Spleen (tissue), 11 donors: Measurements from ENCODE around the gene FAAP20. TPM values are rescaled to one million over a fixed set of nuclear protein-coding genes. Genes with fewer than 3 reads are reported as not detected.

Experiments used
- DNase-seq: peaks from one replicate; pipeline ENCODE4 v3.0.0-alpha.2; 2020
- H3K27ac ChIP-seq, 8 donors: fragments of 200-600 bp; sonication (generic) in 7 of 8; 1 replicate in 4 of 8; 2 replicates in 4 of 8; pipeline versions ENCODE4 v1.5.0 to v1.8.0; 2016 to 2021; ENCODE audit warnings: inconsistent platforms in 4 of 8, mild to moderate bottlenecking in 4 of 8, moderate library complexity in 1 of 8
- H3K27me3 ChIP-seq, 7 donors: fragments of 200-600 bp; sonication (generic) in 6 of 7; replicated peaks in 1 of 7; 1 replicate in 4 of 7; 2 replicates in 3 of 7; pipeline versions ENCODE4 v1.5.0 to v1.8.0; 2016 to 2021; ENCODE audit warnings: inconsistent platforms in 3 of 7, mild to moderate bottlenecking in 1 of 7
- H3K36me3 ChIP-seq, 6 donors: fragments of 200-600 bp; sonication (generic) in 5 of 6; 1 replicate in 4 of 6; 2 replicates in 2 of 6; pipeline versions ENCODE4 v1.5.0 to v1.8.0; 2016 to 2021; ENCODE audit warnings: inconsistent platforms in 2 of 6
- H3K4me1 ChIP-seq, 6 donors: fragments of 200-600 bp; sonication (generic) in 5 of 6; 1 replicate in 3 of 6; 2 replicates in 3 of 6; pipeline versions ENCODE4 v1.5.0 to v1.8.0; 2016 to 2021; ENCODE audit warnings: inconsistent platforms in 3 of 6
- H3K4me3 ChIP-seq, 8 donors: fragments of 200-600 bp; sonication (generic) in 7 of 8; 1 replicate in 4 of 8; 2 replicates in 4 of 8; pipeline versions ENCODE4 v1.5.0 to v1.8.0; 2016 to 2021; ENCODE audit warnings: inconsistent platforms in 4 of 8, mild to moderate bottlenecking in 4 of 8, moderate library complexity in 2 of 8
- H3K9me3 ChIP-seq, 8 donors: fragments of 200-600 bp; sonication (generic) in 7 of 8; 1 replicate in 4 of 8; 2 replicates in 4 of 8; pipeline versions ENCODE4 v1.5.0 to v1.8.0; 2016 to 2021; ENCODE audit warnings: inconsistent platforms in 4 of 8
- POLR2A ChIP-seq, 3 donors: fragments of 450-650 bp; IDR thresholded peaks; one replicate each; pipeline ENCODE4 v1.5.1; 2017; ENCODE audit warnings: antibody characterized with exemption in 3 of 3, mild to moderate bottlenecking in 1 of 3
- POLR2AphosphoS5 ChIP-seq, 3 donors: sonication (generic); formaldehyde crosslinking; IDR thresholded peaks; one replicate each; pipeline ENCODE4 v1.5.1; 2017; ENCODE audit warnings: antibody characterized with exemption in 3 of 3
- WGBS, 5 donors: extraction: QIAGEN DNeasy Blood & Tissue Kit in 3 of 5; methylation state at CpG; one replicate each; pipeline versions ENCODE4 v1.1.5 to v1.1.7; 2013 to 2018; 5-methylcytosine and 5-hydroxymethylcytosine counted together
- intact Hi-C: fragments of 100-400 bp; cut with DNase I; formaldehyde crosslinking; loops from one replicate; pipeline ENCODE4 v1.15.0; 2023; ENCODE audit warnings: low total_unique reads
- polyA plus RNA-seq, 3 donors: library from polyadenylated mRNA; stranded (reverse); fragments of 200-250 nt; gene quantifications; one replicate each; pipeline ENCODE4 v1.2.1, GENCODE V29; 2013
- total RNA-seq, 7 donors: library from RNA; depleted of rRNA in 3 of 7; stranded (reverse); fragments of >200 nt in 3 of 7; fragmentation: NEBNext Ultra II Directional in 4 of 7; extraction: Animal tissue kit (Norgen Biotek cat#: 25700) in 4 of 7; gene quantifications; one replicate each; pipeline versions ENCODE4 v1.1.0 to v1.2.1, GENCODE V29; 2016 to 2021
- TF ChIP-seq, protein P1 (sequence below), 11 experiments: fragments of 200-600 bp in 7 of 11; fragments of 450-650 bp in 4 of 11; sonication (generic) in 4 of 11; IDR thresholded peaks in 8 of 11; conservative IDR thresholded peaks in 3 of 11; 1 replicate in 7 of 11; 2 replicates in 4 of 11; pipeline versions ENCODE4 v1.4.0 to v1.8.0; 2016 to 2021; ENCODE audit warnings: antibody characterized with exemption in 11 of 11, inconsistent platforms in 4 of 11, mild to moderate bottlenecking in 1 of 11
- donor health status: healthy with polysubstance abuse.
- donor health status: DM: no; HTN: no; CAD: no; lungs with moderate emphysema.
- donor health status: DM: no; HTN: no; CAD: no.
- donor health status: Bipolar disorder and iron deficiency.
- donor health status: healthy.
- donor health status: DM: no; HTN: no; CAD: no.
- donor health status: DM: yes; HTN: yes; CAD: no.

FAAP20 gene
- total and polyA plus RNA-seq, 10 donors, result 20.6 to 113 (median 52.0) TPM

- peak overlapping the region in 7 of 8 donors; percentile 32 to 90 (median 45) for H3K4me3 ChIP-seq
- peaks cover 0 to 8% (median 0%) of the 10 kb centered on the region in 7 donors for H3K27me3 ChIP-seq
- TF ChIP-seq POLR2A (IDR thresholded peaks at IDR 0.05) (peak in 2 of 3 donors; percentile 12 to 40), POLR2AphosphoS5 (IDR thresholded peaks at IDR 0.05) (peak; percentile 58 to 85 (median 73))
- TF ChIP-seq, protein P1, sequence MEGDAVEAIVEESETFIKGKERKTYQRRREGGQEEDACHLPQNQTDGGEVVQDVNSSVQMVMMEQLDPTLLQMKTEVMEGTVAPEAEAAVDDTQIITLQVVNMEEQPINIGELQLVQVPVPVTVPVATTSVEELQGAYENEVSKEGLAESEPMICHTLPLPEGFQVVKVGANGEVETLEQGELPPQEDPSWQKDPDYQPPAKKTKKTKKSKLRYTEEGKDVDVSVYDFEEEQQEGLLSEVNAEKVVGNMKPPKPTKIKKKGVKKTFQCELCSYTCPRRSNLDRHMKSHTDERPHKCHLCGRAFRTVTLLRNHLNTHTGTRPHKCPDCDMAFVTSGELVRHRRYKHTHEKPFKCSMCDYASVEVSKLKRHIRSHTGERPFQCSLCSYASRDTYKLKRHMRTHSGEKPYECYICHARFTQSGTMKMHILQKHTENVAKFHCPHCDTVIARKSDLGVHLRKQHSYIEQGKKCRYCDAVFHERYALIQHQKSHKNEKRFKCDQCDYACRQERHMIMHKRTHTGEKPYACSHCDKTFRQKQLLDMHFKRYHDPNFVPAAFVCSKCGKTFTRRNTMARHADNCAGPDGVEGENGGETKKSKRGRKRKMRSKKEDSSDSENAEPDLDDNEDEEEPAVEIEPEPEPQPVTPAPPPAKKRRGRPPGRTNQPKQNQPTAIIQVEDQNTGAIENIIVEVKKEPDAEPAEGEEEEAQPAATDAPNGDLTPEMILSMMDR (IDR thresholded peaks at IDR 0.05 in 8 of 11, conservative IDR thresholded peaks at IDR 0.05 in 3 of 11), result peak in 2 of 11 experiments; percentile 33 to 49
- 0 to 1% (median 0%) methylated on average over 1 to 129 of the region's 129 CpGs for WGBS, 5 donors
- peak; percentile 99 for DNase-seq
- H3K36me3 ChIP-seq, result no peaks in the 10 kb centered on the region
- intact Hi-C loops, result no loop called here
- H3K4me1 ChIP-seq, result peaks cover 35 to 65% (median 53%) of the 10 kb centered on the region in 6 donors
- H3K27ac ChIP-seq, result peak overlapping the region; percentile 90 to 99 (median 97)
- H3K9me3 ChIP-seq, result no peaks in the 10 kb centered on the region
Measured at GRCh38 chr1:2227346-2228156, 33.0 kb upstream of the FAAP20 start.

DNA sequence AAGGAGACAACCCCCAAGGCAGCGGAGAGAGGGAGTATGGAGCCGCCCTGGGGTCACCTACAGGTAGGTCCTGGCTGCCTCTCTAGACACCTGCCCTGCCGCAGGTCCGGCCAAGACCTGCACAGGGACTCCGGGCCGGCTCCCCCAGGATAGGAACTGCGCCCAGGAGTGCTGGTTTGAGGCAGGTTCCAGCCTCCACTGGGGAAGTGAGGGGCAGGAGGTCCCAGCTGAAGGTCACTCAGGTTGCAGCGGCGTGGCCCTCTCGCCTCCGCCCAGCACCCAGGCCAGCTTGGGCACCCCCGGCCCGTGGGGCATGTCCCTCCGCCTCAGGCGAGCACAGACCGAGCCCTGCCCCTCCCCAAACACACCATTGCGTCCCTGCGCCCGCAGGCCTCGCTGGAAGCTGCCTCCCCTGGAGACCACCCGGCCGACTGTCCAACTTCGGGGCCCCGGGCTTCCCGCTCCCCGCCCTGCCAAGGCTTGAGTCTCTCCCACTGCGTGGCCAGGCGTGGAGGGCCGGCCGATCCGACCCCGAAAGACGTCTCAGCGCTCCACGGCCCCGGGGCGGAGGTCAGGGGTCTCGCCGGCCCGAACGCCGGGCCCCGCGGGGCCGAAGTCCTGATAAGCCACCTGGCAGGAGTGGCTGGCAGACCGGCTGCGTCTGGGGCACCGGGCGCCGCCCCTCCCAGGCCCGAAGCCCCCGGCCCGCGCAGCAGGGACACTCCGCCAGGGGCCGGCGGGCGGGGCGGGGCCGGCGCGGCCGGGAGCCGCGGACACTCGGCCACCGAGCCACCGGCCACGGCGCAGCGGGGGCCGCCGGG lies 32.2 kb upstream of the FAAP20 start:
- Histone ChIP-seq H3K27ac (peak overlapping the region; percentile 90 to 99 (median 97)), H3K4me3 (peak overlapping the region; percentile 27 to 90 (median 44)), H3K4me1 (peaks cover 29 to 57% (median 45%) of the 10 kb centered on the region in 6 donors), H3K36me3 (no peaks in the 10 kb centered on the region), H3K27me3 (peaks cover 0 to 8% (median 0%) of the 10 kb centered on the region in 7 donors), H3K9me3 (no peaks in the 10 kb centered on the region)
- TF ChIP-seq POLR2AphosphoS5 (IDR thresholded peaks at IDR 0.05) (no peak), POLR2A (IDR thresholded peaks at IDR 0.05) (no peak)
- TF ChIP-seq, protein P1 (IDR thresholded peaks at IDR 0.05 in 8 of 11, conservative IDR thresholded peaks at IDR 0.05 in 3 of 11), result no peak
- intact Hi-C loops, result no loop called here
- DNase-seq, result peak; percentile 92
- 21 to 86% (median 25%) methylated on average over 2 to 73 of the region's 73 CpGs for WGBS, 5 donors

- Histone ChIP-seq H3K4me3 (no peak overlapping the region), H3K27me3 (peaks cover 0 to 8% (median 0%) of the 10 kb centered on the region in 7 donors), H3K36me3 (no peaks in the 10 kb centered on the region), H3K9me3 (no peaks in the 10 kb centered on the region), H3K4me1 (peaks cover 11 to 42% (median 26%) of the 10 kb centered on the region in 6 donors), H3K27ac (peak overlapping the region in 3 of 8 donors; percentile 6 to 12 (median 10))
- intact Hi-C loops, result no loop called here
- WGBS, 5 donors, result 80 to 89% (median 86%) methylated on average over 11 to 18 of the region's 18 CpGs
- DNase-seq, result peak; percentile 81
- TF ChIP-seq POLR2AphosphoS5 (IDR thresholded peaks at IDR 0.05), result no peak
- no peak for TF ChIP-seq POLR2A (IDR thresholded peaks at IDR 0.05)
- TF ChIP-seq, protein P1 (IDR thresholded peaks at IDR 0.05 in 8 of 11, conservative IDR thresholded peaks at IDR 0.05 in 3 of 11), result no peak
Measured at GRCh38 chr1:2224631-2225428, 30.3 kb upstream of the FAAP20 start.
